ENCODE results near the gene CYP4V2. TPM values are rescaled to one million over a fixed set of nuclear protein-coding genes. Genes with fewer than 3 reads are reported as not detected.
A peak's percentile ranks its signal among the peaks of the same experiment; 100 is the strongest.

CYP4V2 gene
- total and polyA plus RNA-seq, 2 donors from 2014 or later, result 29.5 to 69.8 TPM

- H3K36me3 ChIP-seq (ENCODE audit: control insufficient read depth in 2 of 3, insufficient read depth in 3 of 3, low read length in 3 of 3), result peaks cover 0 to 5% (median 0%) of the 10 kb centered on the region in 3 donors
Observed at GRCh38 chr4:186169333-186169944, 21.9 kb upstream of the CYP4V2 start.

GRCh38 chr4:186169945-186170802 is 21.2 kb upstream of the CYP4V2 start:
- Histone ChIP-seq H3K36me3 (ENCODE audit: control insufficient read depth in 2 of 3, insufficient read depth in 3 of 3, low read length in 3 of 3) (peaks cover 0 to 2% (median 0%) of the 10 kb centered on the region in 3 donors), H3K9ac (ENCODE audit: low read length in 3 of 3) (no peak overlapping the region), H3K27me3 (ENCODE audit: control insufficient read depth, insufficient read depth, low read length) (no peaks in the 10 kb centered on the region), H3K27ac (ENCODE audit: low read depth in 2 of 2, low read length in 2 of 2) (no peak overlapping the region), H3K9me3 (ENCODE audit: control insufficient read depth in 2 of 3, insufficient read depth in 1 of 3, low read length in 3 of 3) (no peaks in the 10 kb centered on the region), H3K4me3 (ENCODE audit: low read length in 3 of 3) (no peak overlapping the region), H3K4me1 (ENCODE audit: control insufficient read depth in 2 of 3, insufficient read depth in 2 of 3, low read depth in 1 of 3, low read length in 3 of 3) (peaks cover 0 to 6% (median 0%) of the 10 kb centered on the region in 3 donors)
- TF ChIP-seq CTCF (IDR thresholded peaks at IDR 0.05; ENCODE audit: borderline replicate concordance, extremely low read depth, insufficient read depth), result no peak
- intact Hi-C loops (cut with DNase I), result no loop called here
- FAIRE-seq, result no peak
- no peak for DNase-seq

More at GRCh38 chr4:186169333-186169944, 21.9 kb upstream of the CYP4V2 start:
- intact Hi-C loops (cut with DNase I), result no loop called here
- DNase-seq (peak in 2 of 5 donors; percentile 19 to 44), FAIRE-seq (no peak)
- Histone ChIP-seq H3K4me1 (ENCODE audit: control insufficient read depth in 2 of 3, insufficient read depth in 2 of 3, low read depth in 1 of 3, low read length in 3 of 3) (peaks cover 0 to 6% (median 0%) of the 10 kb centered on the region in 3 donors), H3K9ac (ENCODE audit: low read length in 3 of 3) (no peak overlapping the region), H3K27me3 (ENCODE audit: control insufficient read depth, insufficient read depth, low read length) (no peaks in the 10 kb centered on the region), H3K9me3 (ENCODE audit: control insufficient read depth in 2 of 3, insufficient read depth in 1 of 3, low read length in 3 of 3) (no peaks in the 10 kb centered on the region), H3K27ac (ENCODE audit: low read depth in 2 of 2, low read length in 2 of 2) (no peak overlapping the region), H3K4me3 (ENCODE audit: low read length in 3 of 3) (no peak overlapping the region)
- TF ChIP-seq CTCF (IDR thresholded peaks at IDR 0.05; ENCODE audit: borderline replicate concordance, extremely low read depth, insufficient read depth), result no peak

- H3K36me3 ChIP-seq (ENCODE audit: control insufficient read depth in 2 of 3, insufficient read depth in 3 of 3, low read length in 3 of 3), result no peaks in the 10 kb centered on the region
- intact Hi-C loops (cut with DNase I), result no loop called here
- H3K4me3 ChIP-seq (ENCODE audit: low read length in 3 of 3), result no peak overlapping the region
- no peak overlapping the region for H3K9ac ChIP-seq (ENCODE audit: low read length in 3 of 3)
- TF ChIP-seq CTCF (IDR thresholded peaks at IDR 0.05; ENCODE audit: borderline replicate concordance, extremely low read depth, insufficient read depth), result no peak
- H3K4me1 ChIP-seq (ENCODE audit: control insufficient read depth in 2 of 3, insufficient read depth in 2 of 3, low read depth in 1 of 3, low read length in 3 of 3), result peaks cover 0 to 6% (median 0%) of the 10 kb centered on the region in 3 donors
- FAIRE-seq, result no peak
- no peaks in the 10 kb centered on the region for H3K27me3 ChIP-seq (ENCODE audit: control insufficient read depth, insufficient read depth, low read length)
- H3K9me3 ChIP-seq (ENCODE audit: control insufficient read depth in 2 of 3, insufficient read depth in 1 of 3, low read length in 3 of 3), result no peaks in the 10 kb centered on the region
- no peak for DNase-seq
- H3K27ac ChIP-seq (ENCODE audit: low read depth in 2 of 2, low read length in 2 of 2), result no peak overlapping the region
Observed at GRCh38 chr4:186170966-186171365, 20.4 kb upstream of the CYP4V2 start.

Data from kidney (tissue), 14 donors.